GM13977 (cell line): Measurements from ENCODE around the gene APCDD1.
"Not testable (repeated sequence)": the region's sequence is repeated elsewhere in the genome, so short reads cannot be mapped to it uniquely, and the experiment has no call there.

Experiments
- DNase-seq: peaks from one replicate; pipeline ENCODE4 v3.0.0; 2012; ENCODE audit warnings: low spot score
- in situ Hi-C: fragments of 300-500 bp; cut with MboI; formaldehyde crosslinking; loops from one replicate; pipeline ENCODE4 v1.12.0; 2022; ENCODE audit warnings: low sequenced_read_pairs, low pct_unique_long_range_greater_than_20kb, mixed read lengths, inconsistent platforms; ENCODE audit not compliant: unreplicated experiment
- TF ChIP-seq, protein P1 (sequence below): IDR thresholded peaks from 2 replicates; pipeline ENCODE4 v1.5.1; 2012; ENCODE audit warnings: mild to moderate bottlenecking, control low read depth; ENCODE audit not compliant: insufficient read depth; ENCODE audit errors: extremely low read depth, missing control alignments

APCDD1 gene

DNA sequence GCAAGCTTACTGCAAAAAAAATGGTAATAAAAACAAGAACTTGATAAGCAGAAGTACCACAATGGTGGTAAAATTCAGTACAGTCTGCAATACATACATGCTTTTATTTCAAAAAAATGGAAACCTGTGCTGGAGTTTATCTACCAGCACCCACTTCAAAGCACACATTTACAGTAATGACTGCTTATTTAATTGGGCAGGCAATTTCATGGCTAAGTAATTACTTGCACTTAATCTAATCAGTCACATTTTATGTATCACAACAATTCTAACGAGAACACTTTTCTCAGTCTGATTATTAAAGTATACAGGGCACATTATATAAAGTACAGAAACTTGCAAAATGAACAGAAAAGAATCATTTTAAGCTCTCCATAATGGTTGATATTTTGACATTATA lies 5.2 kb downstream of the APCDD1 start:
- in situ Hi-C loops = no loop called here
- no peak for DNase-seq
- TF ChIP-seq, protein P1, sequence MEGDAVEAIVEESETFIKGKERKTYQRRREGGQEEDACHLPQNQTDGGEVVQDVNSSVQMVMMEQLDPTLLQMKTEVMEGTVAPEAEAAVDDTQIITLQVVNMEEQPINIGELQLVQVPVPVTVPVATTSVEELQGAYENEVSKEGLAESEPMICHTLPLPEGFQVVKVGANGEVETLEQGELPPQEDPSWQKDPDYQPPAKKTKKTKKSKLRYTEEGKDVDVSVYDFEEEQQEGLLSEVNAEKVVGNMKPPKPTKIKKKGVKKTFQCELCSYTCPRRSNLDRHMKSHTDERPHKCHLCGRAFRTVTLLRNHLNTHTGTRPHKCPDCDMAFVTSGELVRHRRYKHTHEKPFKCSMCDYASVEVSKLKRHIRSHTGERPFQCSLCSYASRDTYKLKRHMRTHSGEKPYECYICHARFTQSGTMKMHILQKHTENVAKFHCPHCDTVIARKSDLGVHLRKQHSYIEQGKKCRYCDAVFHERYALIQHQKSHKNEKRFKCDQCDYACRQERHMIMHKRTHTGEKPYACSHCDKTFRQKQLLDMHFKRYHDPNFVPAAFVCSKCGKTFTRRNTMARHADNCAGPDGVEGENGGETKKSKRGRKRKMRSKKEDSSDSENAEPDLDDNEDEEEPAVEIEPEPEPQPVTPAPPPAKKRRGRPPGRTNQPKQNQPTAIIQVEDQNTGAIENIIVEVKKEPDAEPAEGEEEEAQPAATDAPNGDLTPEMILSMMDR = no peak

DNA sequence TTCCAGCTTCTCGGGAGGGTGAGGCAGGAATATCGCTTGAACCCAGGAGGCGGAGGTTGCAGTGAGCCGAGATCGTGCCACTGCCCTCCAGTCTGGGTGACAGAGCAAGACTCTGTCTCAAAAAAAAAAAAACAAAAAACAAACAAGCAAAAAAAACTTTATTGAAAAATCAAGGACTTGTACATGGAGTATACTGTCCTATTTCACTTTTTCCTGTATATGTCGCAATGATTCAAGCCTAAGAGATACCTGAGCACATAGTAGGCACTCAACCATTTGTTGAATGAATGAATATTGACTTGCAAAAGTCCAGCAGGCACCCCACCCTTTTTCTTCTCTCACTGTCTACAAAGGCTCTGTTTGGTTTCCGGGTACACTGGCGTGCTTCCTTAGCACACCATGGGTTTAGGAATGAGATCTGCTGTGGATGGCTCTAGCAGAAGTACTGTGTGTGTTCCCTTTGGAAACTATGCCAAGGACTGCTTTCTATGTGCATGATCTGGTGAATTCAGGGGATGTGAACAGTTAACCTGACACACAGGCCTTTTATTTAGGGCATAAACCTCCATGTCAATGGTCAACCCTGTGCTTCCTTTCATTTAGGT lies 6.1 kb downstream of the APCDD1 start:
- in situ Hi-C loops = no loop called here
- DNase-seq = no peak
- TF ChIP-seq, protein P1 = no peak

DNA sequence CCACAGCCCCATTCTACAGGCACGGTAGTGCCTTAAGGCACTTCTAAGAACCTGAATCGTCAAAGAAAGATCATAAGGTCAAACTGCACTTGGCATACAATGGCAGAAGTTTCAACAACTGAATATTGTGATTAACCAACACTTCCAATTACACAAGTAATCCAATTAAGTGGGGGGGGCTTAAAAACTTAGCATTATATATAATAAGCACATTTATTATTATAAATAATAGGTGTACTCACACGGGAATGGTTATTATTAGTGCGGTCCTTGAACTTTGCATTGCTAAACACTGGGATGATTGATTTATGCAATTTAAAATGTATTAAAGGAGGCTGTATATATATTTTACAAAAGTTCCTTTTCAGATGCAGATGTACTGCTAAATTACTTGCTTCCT lies 7.6 kb downstream of the APCDD1 start:
- in situ Hi-C loops = no loop called here
- TF ChIP-seq, protein P1 = no peak
- DNase-seq = no peak

DNA sequence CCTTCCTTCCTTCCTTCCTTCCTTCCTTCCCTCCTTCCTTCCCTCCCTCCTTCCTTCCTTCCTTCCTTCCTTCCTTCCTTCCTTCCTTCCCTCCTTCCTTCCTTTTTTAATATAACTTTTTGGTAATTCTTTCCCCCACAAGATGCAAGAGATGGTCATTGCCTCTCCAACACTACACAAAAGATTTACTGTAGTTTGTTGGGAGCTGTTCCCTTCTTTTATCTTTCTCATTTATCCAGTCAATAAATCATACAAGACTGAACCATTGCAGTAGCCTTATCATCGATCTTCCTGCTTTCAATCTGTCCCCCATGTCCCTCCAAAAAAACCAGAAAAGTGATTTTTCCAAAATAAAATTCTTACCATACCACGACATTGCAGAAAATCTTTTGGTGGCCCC lies 8.2 kb downstream of the APCDD1 start:
- DNase-seq = no peak
- TF ChIP-seq, protein P1 = no peak
- in situ Hi-C loops = no loop called here

DNA sequence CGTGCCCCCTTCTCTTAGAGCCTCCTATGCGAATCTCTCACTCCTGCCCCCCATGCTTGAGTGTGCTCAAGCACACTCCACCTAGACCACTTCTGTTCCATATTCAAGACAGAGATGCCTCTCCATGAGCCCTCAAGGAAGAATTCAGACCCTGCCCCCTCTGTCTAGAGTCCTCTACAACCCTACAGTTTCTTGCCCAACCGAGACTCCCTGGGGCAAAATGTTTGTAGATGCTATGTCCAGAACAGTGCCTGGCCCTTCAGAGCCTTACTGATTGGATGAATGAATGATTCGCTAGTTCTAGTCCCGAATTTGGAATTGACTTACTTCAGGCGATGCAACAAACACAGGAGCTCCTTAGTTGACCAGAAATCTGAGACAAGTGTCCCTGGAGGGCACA lies 8.7 kb downstream of the APCDD1 start:
- in situ Hi-C loops = no loop called here
- DNase-seq = no peak
- TF ChIP-seq, protein P1 = no peak

DNA sequence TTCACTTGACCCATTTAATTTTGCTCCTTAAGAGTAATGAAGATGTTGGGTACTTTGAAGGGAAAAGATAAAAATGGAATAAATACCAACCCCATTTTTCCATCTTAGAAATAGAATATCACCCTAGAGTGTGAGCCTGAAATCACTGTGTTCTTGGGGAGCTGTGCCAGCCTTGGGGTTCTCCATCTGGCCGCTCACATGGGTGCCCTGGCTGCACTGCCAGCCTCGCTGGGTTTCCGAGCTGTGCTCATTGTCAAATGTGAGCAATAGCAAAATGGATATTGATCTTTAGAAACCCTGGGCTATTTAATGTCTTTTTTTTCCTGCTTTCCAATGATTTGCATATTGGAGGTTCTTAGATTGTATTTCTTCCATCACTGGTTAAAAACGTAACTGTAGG lies 9.3 kb downstream of the APCDD1 start:
- TF ChIP-seq, protein P1 = no peak
- in situ Hi-C loops = no loop called here
- DNase-seq = no peak

DNA sequence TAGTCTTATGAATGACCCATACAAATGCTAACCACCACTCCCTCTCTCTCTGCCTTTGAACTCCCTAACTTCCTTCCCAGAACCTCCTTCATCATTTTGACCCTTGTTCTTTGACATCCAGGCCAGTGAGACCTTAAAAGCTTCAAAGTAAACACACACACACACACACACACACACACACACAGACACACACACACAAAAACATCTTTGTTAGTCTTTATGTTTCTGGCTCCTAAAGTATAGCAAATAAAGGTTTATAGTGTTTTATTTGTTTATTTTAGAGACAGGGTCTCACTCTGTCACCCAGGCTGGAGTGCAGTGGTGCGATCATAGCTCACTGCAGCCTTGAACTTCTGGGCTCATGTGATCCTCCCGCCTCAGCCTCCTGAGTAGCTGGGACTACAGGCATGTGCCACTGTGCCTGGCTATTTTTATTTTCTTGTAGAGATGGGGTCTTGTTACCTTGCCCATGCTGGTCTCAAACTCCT lies 9.8 kb downstream of the APCDD1 start:
- in situ Hi-C loops, DNase-seq: not testable (repeated sequence)
